CD4-positive, CD25-positive, alpha-beta regulatory T cell (primary cell): ENCODE data around the gene CCHCR1. TPM values are rescaled to one million over a fixed set of nuclear protein-coding genes. Genes with fewer than 3 reads are reported as not detected.

ENCODE experiments used
- ATAC-seq, 2 donors: fragments of 150-1000 bp; cut with Tn5 transposase; one replicate each; pipeline ENCODE4 v1.10.0; 2021; ENCODE audit warnings: low read depth in 2 of 2, moderate number of reproducible peaks in 2 of 2, moderate library complexity in 1 of 2
- DNase-seq, 3 donors: peaks; one replicate each; pipeline versions ENCODE4 v3.0.0 to v3.0.0-alpha.2; 2012 to 2022; ENCODE audit warnings: mixed read lengths in 1 of 3
- H3K27ac ChIP-seq: one replicate; pipeline ENCODE4 v1.7.0; 2013; ENCODE audit warnings: mild to moderate bottlenecking, low read length; ENCODE audit not compliant: insufficient read depth, poor library complexity, severe bottlenecking
- H3K27me3 ChIP-seq: one replicate; pipeline ENCODE4 v1.7.0; 2013; ENCODE audit warnings: low read length; ENCODE audit not compliant: control insufficient read depth, insufficient read depth
- H3K36me3 ChIP-seq: one replicate; pipeline ENCODE4 v1.7.0; 2013; ENCODE audit warnings: mild to moderate bottlenecking, low read length, moderate library complexity; ENCODE audit not compliant: control insufficient read depth, insufficient read depth
- H3K4me1 ChIP-seq: 2 replicates; pipeline ENCODE4 v1.7.0; 2013; ENCODE audit warnings: mild to moderate bottlenecking, low read length; ENCODE audit not compliant: insufficient read depth, control insufficient read depth, poor library complexity, severe bottlenecking
- H3K4me3 ChIP-seq: one replicate; pipeline ENCODE4 v1.7.0; 2013; ENCODE audit warnings: low read depth, mild to moderate bottlenecking, low read length, moderate library complexity
- H3K9me3 ChIP-seq, 2 experiments: 1 replicate in 1 of 2; 2 replicates in 1 of 2; pipeline ENCODE4 v1.7.0; 2013; ENCODE audit warnings: low read length in 2 of 2, mild to moderate bottlenecking in 1 of 2, moderate library complexity in 1 of 2; ENCODE audit not compliant: control insufficient read depth in 2 of 2
- H3K27ac Mint-ChIP-seq, 3 donors: one replicate each; pipeline ENCODE4 v1.8.0; 2020 to 2022; ENCODE audit warnings: mild to moderate bottlenecking in 3 of 3, mixed read lengths in 3 of 3, moderate library complexity in 2 of 3
- H3K27me3 Mint-ChIP-seq: one replicate; pipeline ENCODE4 v1.8.0; 2022; ENCODE audit warnings: mild to moderate bottlenecking, mixed read lengths
- H3K36me3 Mint-ChIP-seq: one replicate; pipeline ENCODE4 v1.8.0; 2020; ENCODE audit warnings: mixed read lengths
- H3K4me1 Mint-ChIP-seq, 4 donors: one replicate each; pipeline ENCODE4 v1.8.0; 2020 to 2022; ENCODE audit warnings: mixed read lengths in 4 of 4, mild to moderate bottlenecking in 1 of 4
- H3K4me3 Mint-ChIP-seq, 4 donors: one replicate each; pipeline ENCODE4 v1.8.0; 2020 to 2022; ENCODE audit warnings: mild to moderate bottlenecking in 4 of 4, mixed read lengths in 4 of 4, moderate library complexity in 3 of 4
- H3K9me3 Mint-ChIP-seq, 7 donors: one replicate each; pipeline ENCODE4 v1.8.0; 2020 to 2022; ENCODE audit warnings: mixed read lengths in 7 of 7, mild to moderate bottlenecking in 3 of 7, moderate library complexity in 2 of 7
- polyA plus RNA-seq, 4 donors: library from polyadenylated mRNA; unstranded; fragments of 300-500 nt; fragmentation: Illumina TruSeq; gene quantifications; one replicate each; pipeline ENCODE4 v1.2.3, GENCODE V29; 2021
- total RNA-seq: library from RNA; stranded (reverse); gene quantifications from one replicate; pipeline ENCODE4 v1.2.3, GENCODE V29; 2022

The CCHCR1 gene
- total and polyA plus RNA-seq, 5 donors from 2014 or later: 3.5 to 27.2 (median 6.6) TPM

DNA sequence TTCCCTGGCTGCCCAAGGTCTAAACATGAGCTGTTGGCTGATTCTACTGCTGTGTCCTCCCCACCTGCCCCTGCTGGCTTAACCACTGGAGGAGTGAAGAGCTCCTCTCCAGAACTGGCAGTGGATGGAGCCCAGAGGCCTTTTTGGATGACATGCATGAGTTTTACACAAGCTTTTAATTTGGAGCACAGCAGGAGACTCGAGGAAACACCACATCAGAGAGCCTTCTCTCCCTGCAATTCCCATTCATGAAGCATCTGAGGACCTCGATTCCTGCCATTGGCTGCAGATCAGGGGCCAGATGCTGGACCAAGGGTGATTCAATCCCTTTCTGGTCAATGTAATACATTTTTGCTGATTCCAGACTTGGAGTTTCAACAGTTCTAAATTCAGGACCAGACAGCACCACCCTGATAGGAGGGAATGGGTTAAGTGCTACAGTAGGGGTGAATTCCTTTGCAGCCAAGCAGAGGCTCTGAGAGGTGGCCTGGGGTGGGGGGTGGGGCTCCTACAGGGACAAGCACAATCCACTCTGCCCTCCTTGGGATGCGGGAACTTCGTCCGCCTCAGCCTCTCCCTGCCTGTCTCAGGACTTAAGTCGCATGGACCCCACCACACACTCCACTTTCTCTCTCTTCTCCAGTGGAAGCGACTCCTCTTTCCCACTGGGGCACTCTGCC lies 43.6 kb downstream of the CCHCR1 start:
- Mint-ChIP-seq H3K9me3 (no peaks in the 10 kb centered on the region), H3K27ac (peak overlapping the region in 1 of 3 donors; percentile 57), H3K27me3 (peaks cover 16% of the 10 kb centered on the region), H3K36me3 (no peaks in the 10 kb centered on the region), H3K4me1 (peaks cover 0 to 8% (median 1%) of the 10 kb centered on the region in 4 donors), H3K4me3 (no peak overlapping the region)
- DNase-seq (no peak), ATAC-seq (no peak)
- Histone ChIP-seq H3K9me3 (no peaks in the 10 kb centered on the region), H3K36me3 (no peaks in the 10 kb centered on the region), H3K27me3 (no peaks in the 10 kb centered on the region), H3K4me3 (no peak overlapping the region), H3K4me1 (no peaks in the 10 kb centered on the region), H3K27ac (no peak overlapping the region)

DNA sequence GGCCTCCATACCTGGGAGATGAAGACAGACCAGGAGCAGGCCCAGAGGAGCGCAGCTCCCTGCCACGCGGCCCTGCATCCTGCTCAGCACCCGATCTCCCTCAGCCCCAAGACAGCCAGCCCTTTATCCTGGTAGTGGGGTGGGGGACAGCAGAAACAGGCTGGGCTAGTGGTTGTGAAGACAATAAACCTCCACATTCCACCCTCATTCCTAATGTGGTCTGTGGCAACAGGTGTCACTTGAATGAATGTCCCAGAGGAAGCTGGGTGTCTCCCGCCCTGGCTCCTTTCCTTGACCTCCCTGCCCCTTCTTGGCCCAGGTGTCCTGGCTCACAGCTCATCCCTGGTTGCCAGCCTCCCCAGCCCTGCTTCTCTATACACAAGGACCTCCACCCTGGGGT lies 45.1 kb downstream of the CCHCR1 start, which contains the start of gene C6orf15:
C6orf15 (minus strand) TSS at position 98 of the 400 bp plus-strand sequence; CDS start at position 78, 20 bp downstream.
- Histone ChIP-seq H3K9me3 (no peaks in the 10 kb centered on the region), H3K36me3 (no peaks in the 10 kb centered on the region), H3K4me1 (no peaks in the 10 kb centered on the region), H3K27ac (no peak within 1 kb of the TSS), H3K27me3 (no peaks in the 10 kb centered on the region), H3K4me3 (no peak within 1 kb of the TSS)
- ATAC-seq (no peak), DNase-seq (no peak)
- Mint-ChIP-seq H3K36me3 (no peaks in the 10 kb centered on the region), H3K4me3 (no peak within 1 kb of the TSS), H3K9me3 (no peaks in the 10 kb centered on the region), H3K4me1 (peaks cover 0 to 8% (median 1%) of the 10 kb centered on the region in 4 donors), H3K27me3 (peaks cover 12% of the 10 kb centered on the region), H3K27ac (peak within 1 kb of the TSS in 2 of 3 donors; percentile 8 to 71)

DNA sequence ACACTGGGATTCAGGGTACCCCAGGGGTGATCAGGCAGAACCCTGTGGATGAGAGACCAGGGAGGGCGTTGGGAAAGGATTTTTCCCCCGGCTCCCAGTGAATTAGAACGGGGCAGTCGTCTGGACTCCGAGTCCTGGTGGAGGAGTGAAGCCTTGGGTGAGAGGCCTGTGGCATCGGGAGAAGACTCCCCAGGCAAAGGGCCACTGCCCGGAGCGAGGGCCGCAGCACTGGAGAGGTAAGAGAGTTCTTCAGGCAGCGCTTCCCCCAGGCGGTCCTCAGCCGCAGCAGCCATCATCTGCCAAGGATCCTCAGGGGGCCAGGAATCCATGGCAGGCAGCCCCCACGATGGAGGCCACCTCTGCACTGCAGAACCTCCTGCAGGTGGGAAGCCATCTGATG lies 45.9 kb downstream of the CCHCR1 start:
- no peak for ATAC-seq
- no peak overlapping the region for H3K27ac Mint-ChIP-seq

DNA sequence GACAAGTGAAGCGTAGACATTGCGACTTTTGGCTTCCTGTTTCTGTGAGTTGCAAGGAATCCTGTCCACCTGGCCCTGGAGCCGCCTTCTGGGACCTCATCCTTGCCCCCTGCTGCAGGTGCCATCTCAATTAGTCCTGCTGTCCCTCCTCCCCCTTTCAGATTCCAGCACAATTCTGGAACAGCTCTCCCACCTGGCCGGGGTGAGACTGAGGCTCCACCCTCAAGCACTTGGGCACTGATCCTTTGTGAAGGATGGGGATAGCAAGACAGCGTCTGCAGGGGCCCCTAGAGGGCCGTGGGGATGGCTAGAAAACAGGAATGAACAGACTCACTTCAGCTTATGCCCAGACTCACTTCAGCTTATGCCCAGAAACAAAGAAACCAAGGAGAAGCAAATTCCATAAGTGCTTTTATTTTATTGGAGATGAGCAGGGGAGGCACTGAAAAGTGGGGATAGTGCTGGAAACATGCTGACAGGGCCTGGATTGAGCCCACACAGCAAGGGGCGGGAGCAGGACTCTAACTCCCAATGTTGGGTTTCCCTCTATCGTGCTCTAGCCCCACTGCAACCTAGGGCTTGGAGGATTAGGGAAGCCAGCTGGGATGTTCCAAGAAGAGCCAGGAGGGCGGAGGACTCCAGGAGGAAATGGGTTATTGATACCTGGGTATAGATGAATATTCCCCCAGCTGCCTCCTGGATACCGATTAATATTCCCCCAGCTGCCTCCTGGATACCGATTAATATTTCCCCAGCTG lies 46.6 kb downstream of the CCHCR1 start:
- ATAC-seq: no peak
- Histone ChIP-seq H3K27me3 (no peaks in the 10 kb centered on the region), H3K9me3 (no peaks in the 10 kb centered on the region), H3K27ac (no peak overlapping the region), H3K36me3 (no peaks in the 10 kb centered on the region), H3K4me3 (no peak overlapping the region), H3K4me1 (no peaks in the 10 kb centered on the region)
- H3K27me3 Mint-ChIP-seq: peaks cover 14% of the 10 kb centered on the region
- peak overlapping the region in 1 of 3 donors; percentile 60 for H3K27ac Mint-ChIP-seq
- DNase-seq: no peak
- peaks cover 0 to 8% (median 1%) of the 10 kb centered on the region in 4 donors for H3K4me1 Mint-ChIP-seq
- peaks cover 0 to 2% (median 0%) of the 10 kb centered on the region in 7 donors for H3K9me3 Mint-ChIP-seq
- no peak overlapping the region for H3K4me3 Mint-ChIP-seq
- no peaks in the 10 kb centered on the region for H3K36me3 Mint-ChIP-seq

More for the DNA sequence above, 45.9 kb downstream of the CCHCR1 start:
- H3K4me1 ChIP-seq: no peaks in the 10 kb centered on the region
- Mint-ChIP-seq H3K4me3 (no peak overlapping the region), H3K9me3 (no peaks in the 10 kb centered on the region), H3K27me3 (peaks cover 12% of the 10 kb centered on the region), H3K4me1 (peaks cover 0 to 8% (median 1%) of the 10 kb centered on the region in 4 donors), H3K36me3 (no peaks in the 10 kb centered on the region)
- no peaks in the 10 kb centered on the region for H3K27me3 ChIP-seq
- no peak overlapping the region for H3K4me3 ChIP-seq
- no peak for DNase-seq
- no peaks in the 10 kb centered on the region for H3K9me3 ChIP-seq
- H3K27ac ChIP-seq: no peak overlapping the region
- H3K36me3 ChIP-seq: no peaks in the 10 kb centered on the region

DNA sequence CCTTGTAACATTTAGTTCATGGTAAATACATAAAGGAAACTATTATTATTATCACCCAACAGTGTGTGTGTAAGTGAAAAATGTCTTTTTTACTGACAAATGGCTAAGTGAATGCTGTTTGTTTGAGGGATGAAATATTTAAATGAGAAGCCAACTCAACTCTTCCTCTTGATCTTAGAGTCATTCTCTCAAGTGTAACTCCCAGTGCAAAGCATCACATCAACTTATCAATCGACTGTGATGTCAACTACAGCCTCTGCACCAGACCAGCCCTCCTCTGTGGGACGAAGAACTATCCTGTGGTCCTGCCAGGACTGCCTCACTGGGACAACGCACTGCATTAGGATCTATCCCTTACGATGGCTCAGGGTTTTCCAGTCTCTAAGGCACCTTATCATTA lies 50.5 kb downstream of the CCHCR1 start:
- Histone ChIP-seq H3K27me3 (no peaks in the 10 kb centered on the region), H3K4me1 (no peaks in the 10 kb centered on the region), H3K4me3 (no peak overlapping the region), H3K9me3 (no peaks in the 10 kb centered on the region), H3K36me3 (no peaks in the 10 kb centered on the region), H3K27ac (no peak overlapping the region)
- Mint-ChIP-seq H3K9me3 (peaks cover 0 to 2% (median 0%) of the 10 kb centered on the region in 7 donors), H3K27me3 (peaks cover 14% of the 10 kb centered on the region), H3K4me1 (peaks cover 0 to 5% (median 4%) of the 10 kb centered on the region in 4 donors), H3K36me3 (peaks cover 4% of the 10 kb centered on the region), H3K27ac (peak overlapping the region in 2 of 3 donors; percentile 78 to 83), H3K4me3 (no peak overlapping the region)
- DNase-seq: no peak
- no peak for ATAC-seq

DNA sequence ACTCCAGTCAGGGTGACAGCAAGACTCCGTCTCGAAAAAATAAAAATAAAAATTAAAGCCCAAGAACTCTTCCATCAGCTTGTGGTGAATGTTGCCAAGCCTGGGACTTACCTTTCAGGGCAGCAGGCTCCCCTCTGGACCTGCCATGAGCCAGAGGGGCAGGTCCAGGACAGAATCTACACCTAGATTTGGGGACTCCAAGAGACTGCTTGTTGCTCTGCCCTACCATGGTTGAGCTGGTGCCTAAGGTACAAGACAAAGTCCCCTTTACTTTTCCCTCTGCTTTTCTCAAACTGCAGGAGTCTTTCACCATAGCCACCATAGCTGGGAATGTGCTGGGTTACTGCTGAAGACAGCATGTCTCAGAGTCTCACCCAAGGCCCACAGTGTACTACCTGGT lies 54.5 kb downstream of the CCHCR1 start:
- Histone ChIP-seq H3K27ac (no peak overlapping the region), H3K4me1 (no peaks in the 10 kb centered on the region), H3K4me3 (no peak overlapping the region), H3K36me3 (no peaks in the 10 kb centered on the region), H3K9me3 (no peaks in the 10 kb centered on the region), H3K27me3 (no peaks in the 10 kb centered on the region)
- Mint-ChIP-seq H3K36me3 (peaks cover 4% of the 10 kb centered on the region), H3K27me3 (peaks cover 24% of the 10 kb centered on the region), H3K4me3 (no peak overlapping the region), H3K9me3 (peaks cover 0 to 3% (median 0%) of the 10 kb centered on the region in 7 donors), H3K4me1 (peaks cover 4 to 11% (median 8%) of the 10 kb centered on the region in 4 donors), H3K27ac (no peak overlapping the region)
- no peak for DNase-seq
- no peak for ATAC-seq

DNA sequence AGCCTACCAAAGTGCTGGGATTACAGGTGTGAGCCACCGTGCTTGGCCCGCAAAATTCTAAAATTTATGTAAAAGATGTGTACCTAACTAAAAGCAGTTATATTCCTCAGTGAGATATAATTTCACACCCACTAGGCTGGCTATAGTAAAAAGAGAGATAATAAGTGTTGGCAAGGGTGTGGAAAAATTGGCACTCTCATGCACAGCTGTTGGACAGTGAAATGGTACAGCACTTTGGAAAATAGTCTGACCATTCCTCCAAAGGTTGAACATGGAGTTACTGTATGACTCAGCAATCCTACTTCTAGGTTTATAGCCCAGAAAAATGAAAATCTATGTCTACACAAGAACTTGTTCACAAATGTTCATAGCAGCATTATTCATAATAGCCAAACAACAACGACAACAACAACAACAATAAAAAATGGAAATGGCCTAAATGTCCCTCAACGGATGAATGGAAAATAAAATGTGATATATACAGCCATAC lies 59.1 kb downstream of the CCHCR1 start:
- Mint-ChIP-seq H3K4me3 (peak overlapping the region in 1 of 4 donors; percentile 16), H3K27me3 (peaks cover 20% of the 10 kb centered on the region), H3K36me3 (peaks cover 4% of the 10 kb centered on the region), H3K4me1 (peaks cover 22 to 52% (median 35%) of the 10 kb centered on the region in 4 donors), H3K9me3 (peaks cover 0 to 3% (median 0%) of the 10 kb centered on the region in 7 donors), H3K27ac (no peak overlapping the region)
- DNase-seq (no peak), ATAC-seq (no peak)
- Histone ChIP-seq H3K36me3 (no peaks in the 10 kb centered on the region), H3K4me1 (peaks cover 36% of the 10 kb centered on the region), H3K27ac (no peak overlapping the region), H3K4me3 (no peak overlapping the region), H3K9me3 (no peaks in the 10 kb centered on the region), H3K27me3 (no peaks in the 10 kb centered on the region)
